A673 (cell line): ENCODE results near the gene TLCD3A. TPM values are rescaled to one million over a fixed set of nuclear protein-coding genes. Genes with fewer than 3 reads are reported as not detected.
A peak's percentile ranks its signal among the peaks of the same experiment; 100 is the strongest.

ENCODE experiments used
- BruUV-seq: library from RNA; stranded (reverse); fragments of 400-500 nt; replicated peaks from 2 replicates; lab custom pipeline; 2021; lab: Mats Ljungman, UMichigan
- CTCF ChIA-PET: fragments of 300-600 bp; sonication (Branson Sonifier 250); formaldehyde crosslinking; loops from one replicate; lab custom pipeline; 2022; ENCODE audit warnings: antibody characterized with exemption; lab: Charles Lee
- POLR2A ChIA-PET: fragments of 300-600 bp; sonication (Branson Sonifier 250); formaldehyde crosslinking; loops from one replicate; lab custom pipeline; 2022; ENCODE audit warnings: antibody characterized with exemption; ENCODE audit not compliant: low non-redundant PET; lab: Charles Lee
- DNase-seq: peaks from one replicate; pipeline ENCODE4 v3.0.0-alpha.2; 2015; ENCODE audit warnings: low spot score
- H3K27ac ChIP-seq: fragments of 200-600 bp; sonication (generic); 2 replicates; pipeline ENCODE4 v1.5.1; 2016; ENCODE audit warnings: mixed run types, low read depth, mild to moderate bottlenecking, mixed read lengths, antibody characterized with exemption, low read length; ENCODE audit not compliant: poor library complexity, severe bottlenecking
- H3K27me3 ChIP-seq: fragments of 200-600 bp; sonication (generic); replicated peaks from 2 replicates; pipeline ENCODE4 v1.6.1; 2017; ENCODE audit warnings: mixed run types, low read depth, mild to moderate bottlenecking, mixed read lengths, antibody characterized with exemption, low read length; ENCODE audit not compliant: insufficient read depth, poor library complexity
- H3K36me3 ChIP-seq: fragments of 200-600 bp; sonication (generic); 2 replicates; pipeline ENCODE4 v1.6.1; 2016; ENCODE audit warnings: mixed run types, mild to moderate bottlenecking, mixed read lengths, antibody characterized with exemption, low read length; ENCODE audit not compliant: insufficient read depth, poor library complexity, severe bottlenecking
- H3K4me1 ChIP-seq: fragments of 200-600 bp; sonication (generic); 2 replicates; pipeline ENCODE4 v1.6.1; 2017; ENCODE audit warnings: mixed run types, mild to moderate bottlenecking, mixed read lengths, antibody characterized with exemption, low read length; ENCODE audit not compliant: insufficient read depth, poor library complexity, severe bottlenecking
- H3K4me3 ChIP-seq: fragments of 200-600 bp; sonication (generic); 2 replicates; pipeline ENCODE4 v1.5.1; 2016; ENCODE audit warnings: low read depth, mixed run types, mild to moderate bottlenecking, mixed read lengths, low read length; ENCODE audit not compliant: poor library complexity, severe bottlenecking
- H3K9me3 ChIP-seq: fragments of 200-600 bp; sonication (generic); 2 replicates; pipeline ENCODE4 v1.6.1; 2016; ENCODE audit warnings: mixed run types, low read depth, mild to moderate bottlenecking, mixed read lengths, antibody characterized with exemption, low read length; ENCODE audit not compliant: poor library complexity, severe bottlenecking
- EZH2 ChIP-seq: fragments of 200-600 bp; sonication (generic); IDR thresholded peaks from 2 replicates; pipeline ENCODE4 v1.6.1; 2017; ENCODE audit warnings: borderline replicate concordance, low read depth, mild to moderate bottlenecking, mixed read lengths, antibody characterized with exemption, low read length; ENCODE audit not compliant: poor library complexity, severe bottlenecking
- intact Hi-C: fragments of 100-400 bp; cut with micrococcal nuclease; formaldehyde crosslinking; loops from one replicate; pipeline ENCODE4 v1.10.0; 2022; ENCODE audit not compliant: unreplicated experiment
- total RNA-seq: library from RNA; stranded (reverse); gene quantifications from 2 replicates; pipeline ENCODE4 v1.2.3, GENCODE V29; 2021
- TF ChIP-seq, protein P1 (sequence below): fragments of 300-800, 200-600 bp; sonication (generic); conservative IDR thresholded peaks from 2 replicates; pipeline ENCODE4 v1.5.1; 2017; ENCODE audit warnings: low read depth, mild to moderate bottlenecking, antibody characterized with exemption, low read length, moderate library complexity, mixed read lengths

Gene TLCD3A
- total RNA-seq, 1 experiment from 2014 or later, result 49.2 TPM

DNA sequence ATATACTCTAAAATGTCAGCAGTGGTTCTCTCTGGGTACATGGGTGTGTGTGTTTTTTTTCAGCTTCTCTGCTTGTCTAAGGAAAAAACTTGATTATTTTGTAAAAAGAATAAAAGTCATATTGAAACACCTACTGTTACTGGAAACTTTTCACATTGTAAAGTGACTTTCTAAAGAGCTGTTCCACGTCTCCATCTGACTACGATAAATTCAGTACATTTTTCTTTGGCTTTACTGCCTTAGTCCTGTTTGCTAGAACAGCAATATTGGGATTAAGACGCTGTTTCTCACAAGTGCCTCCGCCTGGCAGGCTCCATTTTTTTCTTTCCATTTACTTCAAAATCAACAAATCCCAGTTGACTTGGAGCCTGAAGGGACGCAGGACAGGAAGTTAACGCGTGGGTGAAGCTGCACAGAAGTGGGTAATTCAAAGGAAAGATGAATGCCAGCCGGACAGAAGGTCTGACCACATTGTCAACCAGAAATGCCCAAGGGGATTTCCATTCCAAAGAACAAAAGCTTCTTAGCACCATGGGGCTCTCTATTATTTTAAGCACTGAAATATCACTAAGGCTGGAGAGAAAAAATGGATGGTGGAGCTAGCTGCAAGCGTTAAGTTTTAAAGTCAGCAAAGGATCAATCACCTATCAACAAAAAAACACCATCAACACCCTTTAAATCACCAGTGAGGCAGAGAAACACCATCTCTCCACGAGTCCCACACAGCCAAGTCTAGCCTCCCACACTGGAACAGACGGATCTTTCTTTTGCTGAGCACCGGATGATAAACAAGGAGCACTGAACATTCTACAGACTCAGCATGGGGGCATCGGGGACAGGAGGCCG, 41.3 kb downstream of the TLCD3A start:
- BruUV-seq, result no TSS peak

DNA sequence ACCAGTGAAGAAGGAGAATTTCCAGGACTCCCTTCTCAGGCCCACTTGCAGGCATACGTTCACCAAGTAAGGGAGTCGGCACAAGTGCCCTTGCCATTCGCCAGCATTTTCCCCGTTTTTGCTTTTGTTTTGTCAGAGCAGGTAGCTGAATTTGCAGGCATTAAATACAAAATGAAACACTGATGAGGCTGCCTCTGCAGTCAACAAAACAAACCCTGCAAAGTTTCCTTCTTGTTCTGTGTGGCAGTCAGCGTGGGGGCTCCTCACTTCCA, 41.9 kb downstream of the TLCD3A start:
- H3K4me1 ChIP-seq, result peaks cover 18% of the 10 kb centered on the region
- CTCF ChIA-PET, result no interaction called here
- H3K27ac ChIP-seq, result peak overlapping the region; percentile 61
- intact Hi-C loops, result no loop called here
- no TSS peak for BruUV-seq
- H3K4me3 ChIP-seq, result no peak overlapping the region
- H3K27me3 ChIP-seq, result no peaks in the 10 kb centered on the region
- no peak for TF ChIP-seq EZH2
- TF ChIP-seq, protein P1, sequence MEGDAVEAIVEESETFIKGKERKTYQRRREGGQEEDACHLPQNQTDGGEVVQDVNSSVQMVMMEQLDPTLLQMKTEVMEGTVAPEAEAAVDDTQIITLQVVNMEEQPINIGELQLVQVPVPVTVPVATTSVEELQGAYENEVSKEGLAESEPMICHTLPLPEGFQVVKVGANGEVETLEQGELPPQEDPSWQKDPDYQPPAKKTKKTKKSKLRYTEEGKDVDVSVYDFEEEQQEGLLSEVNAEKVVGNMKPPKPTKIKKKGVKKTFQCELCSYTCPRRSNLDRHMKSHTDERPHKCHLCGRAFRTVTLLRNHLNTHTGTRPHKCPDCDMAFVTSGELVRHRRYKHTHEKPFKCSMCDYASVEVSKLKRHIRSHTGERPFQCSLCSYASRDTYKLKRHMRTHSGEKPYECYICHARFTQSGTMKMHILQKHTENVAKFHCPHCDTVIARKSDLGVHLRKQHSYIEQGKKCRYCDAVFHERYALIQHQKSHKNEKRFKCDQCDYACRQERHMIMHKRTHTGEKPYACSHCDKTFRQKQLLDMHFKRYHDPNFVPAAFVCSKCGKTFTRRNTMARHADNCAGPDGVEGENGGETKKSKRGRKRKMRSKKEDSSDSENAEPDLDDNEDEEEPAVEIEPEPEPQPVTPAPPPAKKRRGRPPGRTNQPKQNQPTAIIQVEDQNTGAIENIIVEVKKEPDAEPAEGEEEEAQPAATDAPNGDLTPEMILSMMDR, result no peak
- POLR2A ChIA-PET, result no interaction called here
- peaks cover 81% of the 10 kb centered on the region for H3K36me3 ChIP-seq
- no peak for DNase-seq
- no peaks in the 10 kb centered on the region for H3K9me3 ChIP-seq

More for the DNA sequence above, 41.3 kb downstream of the TLCD3A start:
- Histone ChIP-seq H3K4me3 (no peak overlapping the region), H3K27me3 (no peaks in the 10 kb centered on the region), H3K4me1 (peaks cover 18% of the 10 kb centered on the region), H3K27ac (peak overlapping the region; percentile 61), H3K36me3 (peaks cover 85% of the 10 kb centered on the region), H3K9me3 (no peaks in the 10 kb centered on the region)
- TF ChIP-seq, protein P1, result no peak
- TF ChIP-seq EZH2, result no peak
- ChIA-PET POLR2A (no interaction called here), CTCF (no interaction called here)
- DNase-seq, result peak; percentile 82
- intact Hi-C loops, result no loop called here

DNA sequence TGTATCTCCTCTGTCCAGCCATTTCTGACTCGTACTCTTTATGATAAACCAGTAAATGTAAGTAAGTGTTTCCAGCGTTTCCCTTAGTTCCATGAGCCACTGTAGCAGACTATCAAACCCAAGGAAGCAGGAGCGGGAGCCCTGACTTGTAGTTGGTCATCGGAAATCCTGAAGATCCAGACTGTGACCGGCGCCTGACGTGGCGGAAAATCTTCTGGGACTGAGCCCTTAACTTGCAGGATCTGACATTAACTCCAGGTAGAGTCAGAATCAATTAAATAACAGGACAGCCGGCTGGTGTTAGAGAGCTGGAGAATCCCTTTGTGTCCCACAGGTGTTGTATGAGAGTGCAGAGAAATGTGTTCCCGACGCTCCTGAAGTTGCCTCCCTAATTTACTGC, 45.7 kb downstream of the TLCD3A start:
- Histone ChIP-seq H3K36me3 (peaks cover 43% of the 10 kb centered on the region), H3K9me3 (no peaks in the 10 kb centered on the region), H3K27ac (no peak overlapping the region), H3K4me3 (no peak overlapping the region), H3K4me1 (peaks cover 18% of the 10 kb centered on the region), H3K27me3 (no peaks in the 10 kb centered on the region)
- intact Hi-C loops, result no loop called here
- DNase-seq, result no peak
- TF ChIP-seq, protein P1, result no peak
- TF ChIP-seq EZH2, result no peak
- CTCF ChIA-PET, result no interaction called here
- no TSS peak for BruUV-seq
- POLR2A ChIA-PET, result no interaction called here
